Measurements from ENCODE around the gene NTPCR. TPM values are rescaled to one million over a fixed set of nuclear protein-coding genes. Genes with fewer than 3 reads are reported as not detected.
"Not testable (repeated sequence)": the region's sequence is repeated elsewhere in the genome, so short reads cannot be mapped to it uniquely, and the experiment has no call there.

The NTPCR gene
- 28.5 and 30.6 TPM in 2 replicates for total RNA-seq

- intact Hi-C loops (cut with micrococcal nuclease), result loop anchor here (1.0 to 10.0 kb wide), 4 partner anchors 26 to 320 kb away; partner anchors contain the start of gene SIPA1L2
Measured at GRCh38 chr1:232950197-232951176, at the start of gene NTPCR. Gene NTPCR (plus strand): TSS chr1:232950611. CDS start chr1:232950711, 100 bp downstream.

DNA sequence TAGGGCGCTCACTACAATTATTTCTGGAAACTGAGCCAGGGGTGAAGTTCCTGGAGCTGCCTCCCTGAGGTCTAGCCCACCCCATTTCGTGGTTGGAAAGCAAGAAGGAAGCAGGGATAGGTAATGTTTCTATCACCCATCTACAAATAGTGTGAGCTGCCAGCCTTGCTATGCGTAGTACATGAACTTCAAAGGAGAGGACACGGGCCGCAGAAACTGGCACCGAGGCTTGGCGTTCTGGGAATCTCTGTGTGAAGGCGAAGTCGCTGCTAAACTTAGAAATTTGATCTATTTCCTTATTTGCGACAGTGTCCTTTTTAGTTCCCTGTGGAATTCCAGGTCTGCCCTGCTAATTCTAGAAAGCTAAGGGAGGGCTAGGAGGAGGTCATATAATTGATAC, 49.6 kb upstream of the NTPCR start:
- intact Hi-C loops (cut with micrococcal nuclease), result loop anchor here (10.0 kb wide), 1 partner anchor 54 kb away; the partner anchor contains the start of gene NTPCR

GRCh38 chr1:232901255-232901654, 49.2 kb upstream of the NTPCR start:
- intact Hi-C loops (cut with micrococcal nuclease), result loop anchor here (10.0 kb wide), 1 partner anchor 54 kb away; the partner anchor contains the start of gene NTPCR

DNA sequence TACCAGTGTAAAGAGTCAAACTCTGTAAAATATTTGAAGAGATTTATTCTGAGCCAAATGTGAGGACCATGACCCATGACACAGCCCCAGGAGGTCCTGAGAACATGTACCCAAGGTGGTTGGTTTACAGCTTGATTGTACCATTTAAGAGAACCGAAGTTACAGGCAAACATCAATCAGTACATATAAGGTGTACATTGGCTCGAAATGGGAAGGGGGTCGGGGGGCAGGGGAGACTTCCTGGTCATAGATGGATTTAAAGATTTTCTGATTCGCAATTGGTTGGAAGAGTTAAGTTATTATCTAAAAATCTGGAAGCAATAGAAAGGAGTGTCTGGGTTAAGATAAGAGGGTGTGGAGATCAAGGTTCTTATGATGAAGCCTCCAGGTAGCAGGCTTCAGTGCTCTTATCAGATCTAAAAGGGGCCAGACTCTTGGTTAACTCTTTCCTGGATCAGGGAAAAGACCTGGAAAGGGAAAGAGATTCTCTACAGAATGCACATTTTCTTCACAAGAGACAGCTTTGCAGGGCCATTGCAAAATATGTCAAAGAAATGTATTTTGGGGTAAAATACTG, 47.5 kb upstream of the NTPCR start:
- intact Hi-C loops (cut with micrococcal nuclease), result loop anchor here (10.0 kb wide), 1 partner anchor 52 kb away; the partner anchor contains the start of gene NTPCR

DNA sequence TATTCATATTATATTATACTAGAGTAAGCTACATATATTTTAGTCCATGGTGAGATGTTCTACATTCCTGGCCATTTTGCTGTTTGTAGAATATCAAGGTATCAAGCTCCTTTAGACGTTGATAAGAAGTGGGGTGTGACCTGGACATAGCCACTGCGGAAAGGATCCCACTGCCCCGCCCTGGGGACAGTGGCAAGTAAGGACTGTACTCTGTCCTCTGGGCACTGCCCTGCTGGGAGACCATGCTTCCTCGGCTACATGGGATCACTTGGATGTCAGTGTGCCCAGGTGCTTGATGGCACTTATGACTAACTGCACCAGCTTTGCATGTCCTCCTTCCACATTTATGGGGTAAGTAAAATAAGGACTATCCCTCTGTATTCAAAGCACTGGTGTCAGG, 46.3 kb upstream of the NTPCR start:
- intact Hi-C loops (cut with micrococcal nuclease), result loop anchor here (2.0 to 10.0 kb wide), 2 partner anchors 21 to 51 kb away; partner anchors contain the start of gene NTPCR

- intact Hi-C loops (cut with micrococcal nuclease), result loop anchor here (2.0 to 10.0 kb wide), 2 partner anchors 20 to 50 kb away; partner anchors contain the start of gene NTPCR
Measured at GRCh38 chr1:232904566-232904965, 45.8 kb upstream of the NTPCR start.

GRCh38 chr1:232905331-232906034, 44.9 kb upstream of the NTPCR start:
- intact Hi-C loops (cut with micrococcal nuclease), result loop anchor here (2.0 to 10.0 kb wide), 2 partner anchors 19 to 49 kb away; partner anchors contain the start of gene NTPCR

DNA sequence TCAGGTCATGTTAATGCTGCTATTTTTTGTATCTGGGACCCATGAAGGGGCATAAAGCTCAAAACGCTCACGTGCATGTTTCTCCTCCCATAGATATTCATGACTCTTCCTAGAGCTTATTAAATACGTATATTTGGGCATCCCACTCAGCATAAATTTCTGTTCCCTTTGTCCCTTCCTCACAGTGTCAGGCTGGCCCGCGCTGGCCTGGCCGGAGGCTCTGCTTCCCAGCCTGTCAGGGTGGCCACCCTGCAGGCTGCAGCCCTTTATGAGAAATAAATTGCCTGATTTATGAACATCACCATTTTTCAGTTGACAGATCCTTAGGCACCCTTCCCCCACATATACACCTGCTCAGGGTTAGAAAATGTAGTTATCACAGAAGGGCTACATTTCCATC, 44.0 kb upstream of the NTPCR start:
- intact Hi-C loops (cut with micrococcal nuclease), result loop anchor here (10.0 kb wide), 1 partner anchor 48 kb away; the partner anchor contains the start of gene NTPCR

- intact Hi-C loops (cut with micrococcal nuclease), result loop anchor here (10.0 kb wide), 1 partner anchor 46 kb away; the partner anchor contains the start of gene NTPCR
Measured at GRCh38 chr1:232908831-232909230, 41.6 kb upstream of the NTPCR start.

GRCh38 chr1:232909752-232910151, 40.7 kb upstream of the NTPCR start:
- intact Hi-C loops (cut with micrococcal nuclease), result loop anchor here (10.0 kb wide), 1 partner anchor 45 kb away; the partner anchor contains the start of gene NTPCR

GRCh38 chr1:232911027-232911599, 39.3 kb upstream of the NTPCR start:
- intact Hi-C loops (cut with micrococcal nuclease), result no loop called here

GRCh38 chr1:232912845-232913580, 37.4 kb upstream of the NTPCR start:
- intact Hi-C loops (cut with micrococcal nuclease), result no loop called here

- intact Hi-C loops (cut with micrococcal nuclease), result not testable (repeated sequence)
Measured at GRCh38 chr1:232914271-232914670, 36.1 kb upstream of the NTPCR start.

DNA sequence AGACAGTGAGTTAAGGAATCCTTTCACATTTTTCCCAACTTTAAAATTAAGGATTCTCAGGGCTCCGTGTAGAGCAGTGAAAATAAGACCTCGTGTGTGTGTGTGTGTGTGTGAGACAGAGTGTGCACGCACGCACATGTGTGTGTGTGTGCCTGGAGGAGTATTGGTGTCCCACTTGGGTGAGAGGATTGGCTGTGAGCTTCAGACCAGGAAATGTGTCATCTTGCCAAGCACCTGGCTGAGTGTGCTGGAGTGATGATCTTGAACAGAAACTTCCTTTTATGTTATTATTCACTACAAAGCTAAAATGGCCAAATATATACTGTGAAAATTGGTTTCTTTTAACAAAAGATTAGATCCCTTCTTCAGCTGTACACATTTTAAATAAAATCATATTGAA, 35.2 kb upstream of the NTPCR start:
- intact Hi-C loops (cut with micrococcal nuclease), result no loop called here

DNA sequence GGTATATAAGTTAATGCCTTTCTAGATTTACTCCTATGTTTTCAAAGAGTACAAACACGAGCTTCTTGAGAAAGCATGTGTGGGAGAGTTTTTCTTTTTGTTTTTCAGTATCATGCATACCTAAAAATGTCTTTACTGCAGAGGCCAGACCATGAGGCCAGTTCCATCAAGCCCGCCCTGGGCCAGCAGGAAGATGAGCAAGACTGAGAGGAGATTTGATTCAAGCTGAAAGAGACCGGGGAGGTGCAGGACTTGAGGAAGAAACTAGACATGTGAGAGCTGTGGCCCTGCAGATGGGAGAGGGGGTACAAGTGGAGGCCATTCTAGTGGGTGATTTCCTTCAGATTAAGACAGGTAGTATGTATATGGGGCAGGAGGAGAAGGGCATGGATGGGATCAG, 33.4 kb upstream of the NTPCR start:
- intact Hi-C loops (cut with micrococcal nuclease), result no loop called here

GRCh38 chr1:232921381-232921780, 29.0 kb upstream of the NTPCR start:
- intact Hi-C loops (cut with micrococcal nuclease), result loop anchor here (10.0 kb wide), 2 partner anchors 117 to 373 kb away; partner anchors contain the start of genes MAP10 and PCNX2

GRCh38 chr1:232922485-232922884, 27.9 kb upstream of the NTPCR start:
- intact Hi-C loops (cut with micrococcal nuclease), result loop anchor here (10.0 kb wide), 2 partner anchors 118 to 372 kb away; partner anchors contain the start of genes MAP10 and PCNX2

- intact Hi-C loops (cut with micrococcal nuclease), result loop anchor here (1.0 to 10.0 kb wide), 5 partner anchors 19 to 371 kb away; partner anchors contain the start of genes MAP10, NTPCR and PCNX2
Measured at GRCh38 chr1:232923739-232924386, 26.5 kb upstream of the NTPCR start.

- intact Hi-C loops (cut with micrococcal nuclease), result loop anchor here (1.0 to 10.0 kb wide), 5 partner anchors 20 to 370 kb away; partner anchors contain the start of genes MAP10, NTPCR and PCNX2
Measured at GRCh38 chr1:232924874-232925273, 25.5 kb upstream of the NTPCR start.
